ENCODE results near the gene SLC25A15. TPM values are rescaled to one million over a fixed set of nuclear protein-coding genes. Genes with fewer than 3 reads are reported as not detected.

Gene SLC25A15
- total RNA-seq (1 to 10 TPM; 8.1 to 8.6 TPM), polyA plus RNA-seq (1 to 10 TPM; 1.2 to 6.3 TPM)
- long read RNA-seq, donor 1, partial matches to known transcripts: 0 of 1 reads
- long read RNA-seq, donor 1, other reads (novel, unspliced or antisense): 0 of 1 reads
- long read RNA-seq, donor 2, partial matches to known transcripts: 0 of 1 reads
- long read RNA-seq, donor 2, other reads (novel, unspliced or antisense): 0 of 1 reads
- long read RNA-seq, donor 3, partial matches to known transcripts: 0 of 2 reads
- long read RNA-seq, donor 3, other reads (novel, unspliced or antisense): 0 of 2 reads
- long read RNA-seq, donor 4, partial matches to known transcripts: 0 of 2 reads
- long read RNA-seq, donor 4, other reads (novel, unspliced or antisense): 0 of 2 reads
- long read RNA-seq, donor 5, partial matches to known transcripts: 0 of 2 reads
- long read RNA-seq, donor 5, other reads (novel, unspliced or antisense): 0 of 2 reads

GRCh38 chr13:40789275-40790153 is at the start of gene SLC25A15:
TSS of gene SLC25A15 (plus strand) at chr13:40789611. CDS start at chr13:40793227, 3,616 bp downstream.
- ATAC-seq (ENCODE audit: insufficient read depth, low FRiP score) (peak; percentile 94), DNase-seq (peak; percentile 77 to 87 (median 86))
- Histone ChIP-seq H3K27ac (ENCODE audit: low read depth in 1 of 2, low read length in 1 of 2) (peak within 1 kb of the TSS; percentile 78 to 95), H3K4me1 (ENCODE audit: control insufficient read depth in 5 of 5, insufficient read depth in 5 of 5, low read length in 5 of 5) (peaks cover 0 to 7% (median 0%) of the 10 kb centered on the region in 5 donors), H3K4me3 (peak within 1 kb of the TSS; percentile 81), H3K9me3 (ENCODE audit: control insufficient read depth in 4 of 4, insufficient read depth in 3 of 4, low read length in 3 of 4) (no peaks in the 10 kb centered on the region), H3K9ac (ENCODE audit: insufficient read depth in 1 of 2, low read length in 2 of 2) (peak within 1 kb of the TSS; percentile 56 to 63), H3K27me3 (ENCODE audit: control insufficient read depth in 3 of 3, insufficient read depth in 3 of 3, low read length in 2 of 3) (no peaks in the 10 kb centered on the region), H3K36me3 (ENCODE audit: control insufficient read depth in 4 of 4, insufficient read depth in 4 of 4, low read length in 4 of 4) (peaks cover 0 to 7% (median 1%) of the 10 kb centered on the region in 4 donors)
- no peak for TF ChIP-seq CTCF (IDR thresholded peaks at IDR 0.05; ENCODE audit: control extremely low read depth, extremely low read depth)
- 1% methylated on average over 72 to 101 of the region's 101 CpGs for WGBS, 2 donors

GRCh38 chr13:40749327-40749726 is 40.1 kb upstream of the SLC25A15 start:
- no peak for TF ChIP-seq CTCF (IDR thresholded peaks at IDR 0.05; ENCODE audit: control extremely low read depth, extremely low read depth)
- H3K9ac ChIP-seq (ENCODE audit: insufficient read depth in 1 of 2, low read length in 2 of 2): no peak overlapping the region
- peaks cover 0 to 2% (median 0%) of the 10 kb centered on the region in 4 donors for H3K9me3 ChIP-seq (ENCODE audit: control insufficient read depth in 4 of 4, insufficient read depth in 3 of 4, low read length in 3 of 4)
- H3K4me1 ChIP-seq (ENCODE audit: control insufficient read depth in 5 of 5, insufficient read depth in 5 of 5, low read length in 5 of 5): no peaks in the 10 kb centered on the region
- DNase-seq (no peak), ATAC-seq (ENCODE audit: insufficient read depth, low FRiP score) (no peak)
- H3K4me3 ChIP-seq: no peak overlapping the region
- H3K36me3 ChIP-seq (ENCODE audit: control insufficient read depth in 4 of 4, insufficient read depth in 4 of 4, low read length in 4 of 4): peaks cover 7 to 25% (median 7%) of the 10 kb centered on the region in 4 donors
- 95 to 98% methylated on average over 1 of the region's 1 CpG for WGBS, 2 donors
- no peaks in the 10 kb centered on the region for H3K27me3 ChIP-seq (ENCODE audit: control insufficient read depth in 3 of 3, insufficient read depth in 3 of 3, low read length in 2 of 3)
- no peak overlapping the region for H3K27ac ChIP-seq (ENCODE audit: low read depth in 1 of 2, low read length in 1 of 2)

GRCh38 chr13:40755082-40755700 is 34.2 kb upstream of the SLC25A15 start:
- Histone ChIP-seq H3K27ac (ENCODE audit: low read depth in 1 of 2, low read length in 1 of 2) (no peak overlapping the region), H3K9ac (ENCODE audit: insufficient read depth in 1 of 2, low read length in 2 of 2) (no peak overlapping the region), H3K4me3 (no peak overlapping the region), H3K9me3 (ENCODE audit: control insufficient read depth in 4 of 4, insufficient read depth in 3 of 4, low read length in 3 of 4) (peaks cover 0 to 2% (median 0%) of the 10 kb centered on the region in 4 donors), H3K27me3 (ENCODE audit: control insufficient read depth in 3 of 3, insufficient read depth in 3 of 3, low read length in 2 of 3) (no peaks in the 10 kb centered on the region), H3K4me1 (ENCODE audit: control insufficient read depth in 5 of 5, insufficient read depth in 5 of 5, low read length in 5 of 5) (no peaks in the 10 kb centered on the region), H3K36me3 (ENCODE audit: control insufficient read depth in 4 of 4, insufficient read depth in 4 of 4, low read length in 4 of 4) (peaks cover 14 to 35% (median 18%) of the 10 kb centered on the region in 4 donors)
- 84 to 86% methylated on average over 7 of the region's 7 CpGs for WGBS, 2 donors
- TF ChIP-seq CTCF (IDR thresholded peaks at IDR 0.05; ENCODE audit: control extremely low read depth, extremely low read depth): no peak
- DNase-seq (no peak), ATAC-seq (ENCODE audit: insufficient read depth, low FRiP score) (no peak)
